ENCODE data around the gene TMEM138.

TMEM138 gene

DNA sequence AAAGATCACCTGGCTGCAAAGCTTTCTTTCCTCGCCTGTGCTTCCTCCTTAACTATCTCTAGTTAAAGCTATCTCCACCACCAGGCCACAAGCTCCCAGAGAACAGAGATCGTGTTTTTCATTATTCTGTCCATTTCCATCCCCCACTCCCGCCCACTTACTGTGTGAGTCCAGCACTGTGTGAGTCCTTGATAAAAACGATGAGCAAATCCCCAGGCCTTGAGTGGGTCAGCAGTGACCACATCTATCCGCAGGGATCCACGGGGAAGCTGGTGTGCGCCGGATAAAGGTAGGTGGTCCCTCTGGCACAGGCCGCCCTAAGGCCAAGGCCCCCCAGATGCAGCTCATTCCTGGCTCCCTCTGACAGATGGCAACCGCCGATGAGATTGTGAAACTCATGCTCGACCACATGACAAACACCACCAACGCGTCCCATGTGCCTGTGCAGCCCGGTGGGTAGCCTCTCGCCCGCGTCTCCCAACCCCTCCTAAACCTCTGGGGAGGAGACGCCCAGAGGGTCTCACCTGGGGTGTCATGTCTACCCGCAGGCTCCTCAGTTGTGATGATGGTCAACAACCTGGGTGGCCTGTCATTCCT, 19.9 kb upstream of the TMEM138 start:
- no peak for DNase-seq

GRCh38 chr11:61343792-61344745, 18.1 kb upstream of the TMEM138 start:
- DNase-seq, result no peak

DNA sequence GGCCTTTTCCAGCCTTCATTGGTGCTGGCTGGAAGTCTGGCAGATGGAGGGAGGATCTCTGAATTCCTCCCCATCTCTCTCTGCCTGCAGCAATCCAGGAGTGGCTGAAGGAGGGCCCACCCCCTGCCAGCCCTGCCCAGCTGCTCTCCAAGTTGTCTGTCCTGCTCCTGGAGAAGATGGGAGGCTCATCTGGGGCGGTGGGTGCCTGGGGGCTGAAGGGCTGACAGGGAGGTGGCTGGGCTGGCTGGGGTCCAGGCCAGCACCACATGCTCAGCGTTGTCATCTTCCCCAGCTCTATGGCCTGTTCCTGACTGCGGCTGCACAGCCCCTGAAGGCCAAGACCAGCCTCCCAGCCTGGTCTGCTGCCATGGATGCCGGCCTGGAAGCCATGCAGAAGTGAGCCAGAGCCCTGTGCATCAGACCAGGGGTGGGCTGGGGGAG, 17.0 kb upstream of the TMEM138 start:
- peak; percentile 52 for DNase-seq

DNA sequence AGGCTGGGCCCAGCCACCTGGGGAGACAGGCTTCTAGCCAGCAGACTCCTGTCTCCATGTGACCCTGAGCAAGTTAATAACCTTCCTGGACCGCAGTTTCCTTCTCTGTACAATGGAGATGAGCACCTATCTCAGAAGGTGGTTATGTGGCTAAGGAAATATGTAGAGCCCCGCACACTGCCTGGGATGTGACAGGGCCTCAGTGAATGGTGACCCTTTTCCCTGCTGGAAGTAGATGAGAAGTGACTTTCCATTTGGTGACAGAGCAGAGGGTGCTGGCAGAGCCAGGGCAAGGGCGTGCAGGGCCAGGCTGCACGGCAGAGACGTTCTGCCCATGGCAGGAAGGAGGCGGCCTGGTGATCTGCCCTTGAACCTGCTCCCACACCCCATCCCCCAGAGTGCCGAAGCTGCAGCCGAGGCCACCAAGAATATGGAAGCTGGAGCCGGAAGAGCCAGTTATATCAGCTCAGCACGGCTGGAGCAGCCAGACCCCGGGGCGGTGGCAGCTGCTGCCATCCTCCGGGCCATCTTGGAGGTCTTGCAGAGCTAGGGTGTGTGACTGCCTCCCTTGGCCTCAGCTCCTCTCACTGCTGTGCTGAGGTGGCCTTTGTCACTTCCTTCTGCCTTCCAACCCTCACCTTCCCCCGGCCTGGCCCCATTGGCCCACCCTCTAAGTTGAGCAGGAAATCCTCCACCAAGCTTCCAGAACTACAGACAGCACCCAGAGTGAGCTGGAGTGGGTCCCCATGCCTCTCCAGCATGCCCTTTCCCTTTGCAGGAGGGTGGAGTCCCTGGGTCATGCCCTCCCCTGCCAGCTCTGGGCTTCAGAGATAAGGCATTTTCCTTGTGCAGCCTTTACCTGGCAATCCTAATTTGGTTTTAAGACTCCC, 16.0 kb upstream of the TMEM138 start:
- no peak for DNase-seq

GRCh38 chr11:61347916-61348461, 14.2 kb upstream of the TMEM138 start:
- DNase-seq, result no peak

DNA sequence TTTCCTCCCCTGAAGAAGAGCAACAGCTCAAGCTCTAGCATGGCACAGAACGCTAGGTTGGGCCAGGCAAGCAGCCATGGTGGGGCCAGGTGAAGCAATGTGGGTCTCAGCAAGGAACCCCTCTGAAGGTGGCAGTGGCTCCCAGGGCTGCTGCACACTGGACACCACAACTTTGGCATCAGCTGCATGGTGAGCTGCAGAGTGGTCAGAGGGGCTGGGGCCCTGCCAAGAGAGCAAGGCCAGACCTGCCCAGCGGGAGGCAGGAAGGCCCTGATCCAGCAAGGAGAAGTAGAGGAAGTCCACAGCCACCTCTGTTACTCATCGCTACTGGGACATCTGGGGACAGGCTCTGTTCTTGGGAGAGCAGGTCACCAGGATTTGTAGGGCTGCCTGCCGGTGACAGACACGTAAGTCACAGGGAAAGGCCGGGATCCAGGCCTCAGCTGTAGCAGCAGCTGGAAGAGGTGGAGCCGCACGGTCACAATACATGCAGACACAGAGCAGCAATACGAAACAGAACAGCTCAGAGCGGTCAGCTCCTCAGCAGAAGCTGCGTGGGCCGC, 12.9 kb upstream of the TMEM138 start:
- DNase-seq, result no peak

DNA sequence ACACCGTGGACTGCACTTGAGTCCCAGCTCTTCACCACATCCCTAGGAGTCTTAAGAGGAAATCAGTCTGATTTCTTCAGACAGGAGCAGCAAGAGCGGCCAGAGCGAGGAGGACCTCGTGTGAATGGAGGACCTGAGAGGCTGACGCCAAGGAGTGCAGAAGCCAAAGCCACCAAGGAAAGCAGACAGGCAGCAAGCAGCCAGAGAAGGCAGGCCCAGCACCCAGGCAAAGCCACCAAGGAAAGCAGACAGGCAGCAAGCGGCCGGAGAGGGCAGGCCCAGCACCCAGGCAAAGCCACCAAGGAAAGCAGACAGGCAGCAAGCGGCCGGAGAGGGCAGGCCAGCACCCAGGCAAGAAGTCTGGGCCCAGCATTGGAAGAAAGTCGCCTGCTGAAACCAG, 12.3 kb upstream of the TMEM138 start:
- no peak for DNase-seq

GRCh38 chr11:61350336-61350735, 11.8 kb upstream of the TMEM138 start:
- DNase-seq, result no peak

DNA sequence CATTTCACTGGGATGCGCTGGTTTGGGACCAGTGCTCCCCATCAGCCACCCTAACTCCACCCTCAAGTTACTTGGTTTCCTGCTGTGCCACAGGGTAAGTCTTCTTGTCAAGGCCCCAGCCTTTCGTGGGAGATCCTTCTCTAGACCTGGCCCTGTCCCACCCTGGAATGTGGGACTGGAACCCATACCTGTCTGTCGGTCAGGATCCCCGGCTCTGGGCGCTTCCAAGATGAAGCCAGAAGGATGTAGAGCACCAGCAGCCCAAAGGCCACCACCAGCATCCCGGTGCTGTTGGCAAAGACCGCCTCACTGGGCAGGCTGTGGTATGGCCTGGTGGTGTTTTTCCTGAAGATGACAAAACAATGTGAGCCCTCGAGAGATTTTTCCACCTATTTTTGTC, 11.4 kb upstream of the TMEM138 start:
- DNase-seq, result no peak

DNA sequence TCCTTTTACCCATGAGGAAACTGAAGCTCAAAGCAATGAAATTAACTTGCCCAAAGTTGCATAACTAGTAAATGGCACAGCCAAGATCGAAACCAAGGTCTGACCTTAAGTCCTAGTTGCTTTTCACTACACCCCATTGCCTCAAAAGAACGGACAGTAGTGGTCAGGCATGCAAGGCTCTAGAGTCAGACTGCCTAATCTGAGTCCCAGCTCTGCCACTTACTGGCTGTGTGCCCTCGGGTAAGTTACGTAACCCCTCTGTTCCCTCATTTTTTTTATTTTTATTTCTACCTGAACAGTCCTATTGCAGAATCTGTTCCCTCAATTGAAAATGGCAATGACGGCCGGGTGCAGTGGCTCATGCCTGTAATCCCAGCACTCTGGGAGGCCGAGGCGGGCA, 10.1 kb upstream of the TMEM138 start:
- DNase-seq, result no peak

GRCh38 chr11:61353131-61354067, 8.8 kb upstream of the TMEM138 start:
- no peak for DNase-seq

GRCh38 chr11:61354208-61354607, 8.0 kb upstream of the TMEM138 start:
- DNase-seq, result no peak

- DNase-seq, result no peak
Measured at GRCh38 chr11:61356706-61357105, 5.5 kb upstream of the TMEM138 start.

DNA sequence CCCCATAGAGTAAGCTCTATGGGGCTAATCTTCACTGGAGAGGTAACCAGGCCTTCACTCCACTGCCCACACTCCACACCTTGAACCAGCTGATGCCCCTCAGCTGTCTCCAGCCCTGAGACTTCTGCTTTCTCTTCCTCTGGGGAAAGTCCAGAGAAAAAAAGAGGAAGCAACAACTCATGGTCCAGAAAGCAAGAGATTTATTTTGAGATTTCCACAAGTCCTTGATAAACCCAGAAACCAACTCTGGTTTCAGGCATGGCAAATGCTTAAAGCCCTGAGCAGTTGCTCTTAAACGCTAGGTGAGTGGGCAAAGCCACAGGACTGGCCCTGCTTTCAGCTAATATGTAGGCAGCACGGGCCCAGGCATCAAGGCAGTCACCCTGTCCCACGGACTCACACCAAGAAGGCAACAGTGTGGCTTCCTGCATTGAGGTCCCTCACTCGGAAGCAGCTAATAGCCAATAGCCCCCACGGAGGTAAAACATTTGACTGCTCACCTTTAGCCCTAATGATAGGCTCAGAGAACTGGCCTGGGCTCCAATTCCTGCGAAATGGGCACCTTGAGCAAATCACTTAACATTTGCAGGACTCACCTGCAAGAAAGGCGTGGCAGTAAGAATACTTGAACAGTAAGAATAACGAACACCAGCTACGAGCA, 4.8 kb upstream of the TMEM138 start:
- DNase-seq, result no peak

DNA sequence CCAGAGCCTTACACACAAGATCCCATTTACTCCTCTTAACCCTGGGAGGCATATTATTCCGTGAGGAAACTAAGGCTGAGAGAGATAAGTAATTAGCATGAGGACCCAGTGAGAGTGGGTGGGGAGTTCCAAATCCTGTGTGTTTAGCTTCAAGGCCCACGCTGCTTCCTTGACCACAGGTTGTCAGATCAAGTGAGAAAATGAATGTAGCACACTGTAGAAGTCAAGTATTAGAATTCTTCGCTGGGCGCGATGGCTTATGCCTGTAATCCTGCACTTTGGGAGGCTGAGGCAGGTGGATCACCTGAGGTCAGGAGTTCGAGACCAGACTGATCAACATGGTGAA, 4.3 kb upstream of the TMEM138 start:
- DNase-seq, result no peak

DNA sequence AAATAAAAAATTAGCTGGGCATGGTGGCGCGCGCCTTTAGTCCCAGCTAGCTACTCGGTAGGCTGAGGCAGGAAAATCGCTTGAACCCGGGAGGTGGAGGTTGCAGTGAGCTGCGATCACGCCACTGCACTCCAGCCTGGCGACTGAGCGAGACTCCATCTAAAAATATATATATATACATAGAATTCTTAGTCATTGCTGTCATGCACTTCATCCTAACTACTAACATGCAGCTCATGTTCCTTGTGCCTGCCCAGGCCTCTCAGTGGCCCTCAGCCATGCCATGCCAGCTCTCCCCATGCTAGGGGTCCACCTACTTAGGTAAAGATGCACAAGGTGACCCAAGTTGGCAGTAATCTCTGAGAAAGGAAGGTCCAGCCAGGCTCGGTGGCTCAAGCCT, 3.6 kb upstream of the TMEM138 start:
- DNase-seq, result no peak

GRCh38 chr11:61359516-61359915, 2.7 kb upstream of the TMEM138 start:
- no peak for DNase-seq

DNA sequence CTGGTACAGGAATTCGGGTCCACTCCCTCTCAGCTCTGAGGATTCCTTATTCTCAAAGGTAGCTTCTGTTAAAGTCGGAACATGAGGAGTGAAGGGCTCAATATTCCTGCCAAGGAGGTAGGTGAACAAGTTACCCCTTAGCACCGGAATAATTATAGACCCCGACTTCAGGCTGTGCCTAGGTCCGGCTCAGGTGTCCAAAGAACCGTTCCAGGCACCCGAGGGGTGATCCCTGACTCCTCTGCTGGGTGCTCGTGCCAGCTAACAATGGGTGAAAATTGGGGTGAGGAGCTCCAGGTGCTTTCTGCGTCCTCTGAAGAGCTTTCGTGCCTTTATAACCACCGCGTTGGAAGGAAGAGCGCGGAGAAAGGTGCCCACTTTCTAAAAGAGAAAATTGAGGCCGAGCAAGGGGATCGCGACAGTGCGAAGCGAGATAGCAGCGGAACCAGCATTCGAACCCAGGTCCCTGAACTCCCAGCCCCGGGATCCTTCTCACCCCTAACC, 885 bp upstream of the TMEM138 start:
- peak; percentile 59 for DNase-seq

- DNase-seq, result peak; percentile 70
Measured at GRCh38 chr11:61362542-61362875, 335 bp downstream of the TMEM138 start.

DNA sequence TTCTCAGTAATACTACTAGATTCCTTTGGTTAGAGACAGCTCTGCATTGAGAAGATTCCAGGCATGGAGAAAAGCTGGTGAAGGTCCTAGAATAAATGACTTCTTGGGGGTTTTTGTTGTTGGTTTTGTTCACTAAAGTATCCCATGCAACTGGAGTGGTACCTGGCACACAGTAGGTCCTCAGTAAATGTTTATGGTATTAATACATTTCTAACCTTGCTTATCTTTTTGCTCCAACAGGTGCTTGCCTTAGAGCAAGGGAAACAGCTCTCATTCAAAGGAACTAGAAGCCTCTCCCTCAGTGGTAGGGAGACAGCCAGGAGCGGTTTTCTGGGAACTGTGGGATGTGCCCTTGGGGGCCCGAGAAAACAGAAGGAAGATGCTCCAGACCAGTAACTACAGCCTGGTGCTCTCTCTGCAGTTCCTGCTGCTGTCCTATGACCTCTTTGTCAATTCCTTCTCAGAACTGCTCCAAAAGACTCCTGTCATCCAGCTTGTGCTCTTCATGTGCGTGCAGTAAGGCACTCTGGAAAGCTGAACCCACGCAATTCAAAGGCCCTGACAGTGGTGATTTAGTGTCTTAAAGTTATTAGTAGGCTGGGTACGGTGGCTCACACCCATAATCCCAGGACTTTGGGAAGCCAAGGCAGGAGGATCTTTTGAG, 2.0 kb downstream of the TMEM138 start:
- no peak for DNase-seq
